Globus pallidus (tissue), 1 donor: ENCODE results near the gene RNF150.

Source experiments
- DNase-seq: peaks from one replicate; pipeline ENCODE4 v3.0.0-alpha.2; 2015; ENCODE audit warnings: low spot score

RNF150 gene

GRCh38 chr4:141023051-141023450, 110.2 kb downstream of the RNF150 start:
- DNase-seq, result no peak

- no peak for DNase-seq
Observed at GRCh38 chr4:141022111-141022695, 111.1 kb downstream of the RNF150 start.

GRCh38 chr4:141021397-141022110, 111.7 kb downstream of the RNF150 start:
- DNase-seq, result no peak

- DNase-seq, result no peak
Observed at GRCh38 chr4:141020801-141021261, 112.4 kb downstream of the RNF150 start.

- DNase-seq, result no peak
Observed at GRCh38 chr4:141019768-141020167, 113.5 kb downstream of the RNF150 start.

- DNase-seq, result no peak
Observed at GRCh38 chr4:141016117-141016798, 117.0 kb downstream of the RNF150 start.

GRCh38 chr4:141013899-141014298, 119.4 kb downstream of the RNF150 start:
- DNase-seq, result no peak

GRCh38 chr4:141011901-141012315, 121.4 kb downstream of the RNF150 start:
- peak; percentile 24 for DNase-seq

GRCh38 chr4:141009931-141010330, 123.3 kb downstream of the RNF150 start:
- DNase-seq, result no peak

GRCh38 chr4:141009129-141009528, 124.1 kb downstream of the RNF150 start:
- no peak for DNase-seq

GRCh38 chr4:141006242-141006802, 126.9 kb downstream of the RNF150 start:
- no peak for DNase-seq

GRCh38 chr4:141004823-141005222, 128.4 kb downstream of the RNF150 start:
- no peak for DNase-seq

- DNase-seq, result no peak
Observed at GRCh38 chr4:141003193-141003592, 130.1 kb downstream of the RNF150 start.

- DNase-seq, result no peak
Observed at GRCh38 chr4:141002323-141002805, 130.9 kb downstream of the RNF150 start.

GRCh38 chr4:140996766-140997165, 136.5 kb downstream of the RNF150 start:
- DNase-seq, result no peak

- DNase-seq, result no peak
Observed at GRCh38 chr4:140995058-140995457, 138.2 kb downstream of the RNF150 start.

- no peak for DNase-seq
Observed at GRCh38 chr4:140994015-140994414, 139.3 kb downstream of the RNF150 start.

GRCh38 chr4:140993370-140993769, 139.9 kb downstream of the RNF150 start:
- DNase-seq, result no peak

- DNase-seq, result no peak
Observed at GRCh38 chr4:140989944-140990343, 143.3 kb downstream of the RNF150 start.

GRCh38 chr4:140986045-140986444, 147.2 kb downstream of the RNF150 start:
- no peak for DNase-seq

- DNase-seq, result no peak
Observed at GRCh38 chr4:140982613-140983340, 150.5 kb downstream of the RNF150 start.
